ENCODE measurements around the gene KCTD16. TPM values are rescaled to one million over a fixed set of nuclear protein-coding genes. Genes with fewer than 3 reads are reported as not detected.

KCTD16 gene
- total RNA-seq, 1 donor from 2014 or later = 24.3 TPM

DNA sequence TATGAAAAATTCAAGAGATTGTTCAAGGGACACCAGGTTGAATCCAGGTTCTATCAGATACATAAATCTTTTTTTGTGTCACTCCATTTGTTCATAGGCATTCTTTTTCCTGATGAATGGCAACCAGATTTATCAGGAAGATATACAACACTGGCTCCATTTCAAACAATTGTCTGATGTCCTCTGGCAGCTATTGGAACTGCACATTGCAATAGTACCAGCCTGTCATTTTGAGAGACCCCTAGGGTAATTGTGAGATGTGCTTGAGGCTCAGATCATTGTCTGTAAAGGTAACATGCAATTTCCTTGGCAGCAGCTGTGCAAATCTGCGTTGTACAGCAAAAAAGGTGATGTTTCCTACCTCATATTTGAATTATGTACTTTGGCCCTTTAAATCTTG lies 25.9 kb downstream of the KCTD16 start:
- H3K4me1 Mint-ChIP-seq (ENCODE audit: low read depth) = peaks cover 9% of the 10 kb centered on the region
- no peaks in the 10 kb centered on the region for H3K9me3 Mint-ChIP-seq (ENCODE audit: low read depth)
- no peaks in the 10 kb centered on the region for H3K36me3 Mint-ChIP-seq (ENCODE audit: insufficient read depth)
- H3K27ac Mint-ChIP-seq = no peak overlapping the region
- no peak for DNase-seq (ENCODE audit: low spot score, unreplicated experiment)
- no peak overlapping the region for H3K4me3 Mint-ChIP-seq (ENCODE audit: low read depth)
- no peaks in the 10 kb centered on the region for H3K27me3 Mint-ChIP-seq
- TF ChIP-seq, protein P1, sequence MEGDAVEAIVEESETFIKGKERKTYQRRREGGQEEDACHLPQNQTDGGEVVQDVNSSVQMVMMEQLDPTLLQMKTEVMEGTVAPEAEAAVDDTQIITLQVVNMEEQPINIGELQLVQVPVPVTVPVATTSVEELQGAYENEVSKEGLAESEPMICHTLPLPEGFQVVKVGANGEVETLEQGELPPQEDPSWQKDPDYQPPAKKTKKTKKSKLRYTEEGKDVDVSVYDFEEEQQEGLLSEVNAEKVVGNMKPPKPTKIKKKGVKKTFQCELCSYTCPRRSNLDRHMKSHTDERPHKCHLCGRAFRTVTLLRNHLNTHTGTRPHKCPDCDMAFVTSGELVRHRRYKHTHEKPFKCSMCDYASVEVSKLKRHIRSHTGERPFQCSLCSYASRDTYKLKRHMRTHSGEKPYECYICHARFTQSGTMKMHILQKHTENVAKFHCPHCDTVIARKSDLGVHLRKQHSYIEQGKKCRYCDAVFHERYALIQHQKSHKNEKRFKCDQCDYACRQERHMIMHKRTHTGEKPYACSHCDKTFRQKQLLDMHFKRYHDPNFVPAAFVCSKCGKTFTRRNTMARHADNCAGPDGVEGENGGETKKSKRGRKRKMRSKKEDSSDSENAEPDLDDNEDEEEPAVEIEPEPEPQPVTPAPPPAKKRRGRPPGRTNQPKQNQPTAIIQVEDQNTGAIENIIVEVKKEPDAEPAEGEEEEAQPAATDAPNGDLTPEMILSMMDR (IDR thresholded peaks at IDR 0.05; ENCODE audit: unreplicated experiment) = peak; percentile 17

DNA sequence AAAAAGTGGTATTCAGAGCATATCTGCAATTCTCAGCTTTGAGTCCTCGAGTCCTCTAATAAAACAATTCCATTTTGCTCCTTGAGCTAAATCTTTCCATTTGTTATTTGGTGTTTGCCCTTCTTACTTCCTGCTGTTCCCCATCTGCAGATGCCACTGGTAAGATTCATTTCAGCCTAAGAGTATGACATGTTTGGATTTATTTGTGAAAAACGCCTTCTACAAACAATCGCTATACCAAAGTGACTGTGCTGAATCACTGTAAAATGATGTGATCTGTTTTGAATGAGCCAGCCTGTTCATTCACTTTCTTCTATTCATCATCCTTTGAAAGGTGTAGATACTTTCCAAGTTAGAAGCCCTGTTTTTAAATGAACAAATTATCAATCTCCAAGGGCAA lies 27.7 kb downstream of the KCTD16 start:
- Mint-ChIP-seq H3K9me3 (ENCODE audit: low read depth) (no peaks in the 10 kb centered on the region), H3K36me3 (ENCODE audit: insufficient read depth) (no peaks in the 10 kb centered on the region), H3K4me3 (ENCODE audit: low read depth) (no peak overlapping the region), H3K4me1 (ENCODE audit: low read depth) (peaks cover 9% of the 10 kb centered on the region), H3K27ac (no peak overlapping the region), H3K27me3 (peaks cover 8% of the 10 kb centered on the region)
- no peak for DNase-seq (ENCODE audit: low spot score, unreplicated experiment)
- TF ChIP-seq, protein P1 (IDR thresholded peaks at IDR 0.05; ENCODE audit: unreplicated experiment) = no peak

DNA sequence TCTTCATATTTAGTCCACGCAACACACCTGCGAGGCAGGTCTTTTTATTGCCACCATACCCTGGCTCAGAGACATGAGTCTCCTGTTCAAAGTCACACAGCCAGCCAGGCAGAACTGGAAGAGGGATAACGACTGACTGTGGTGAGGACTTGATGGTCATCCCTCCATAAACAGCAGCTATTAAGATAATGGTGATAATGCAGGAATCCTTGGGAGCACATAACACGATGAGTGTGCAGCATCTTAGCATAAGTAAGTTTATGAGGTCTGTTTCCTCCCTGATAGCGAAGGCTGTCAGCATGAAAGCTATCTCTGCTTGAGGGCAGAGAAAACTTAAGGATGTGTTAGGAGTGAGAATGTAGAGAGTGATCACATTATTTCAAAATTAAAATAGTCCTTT lies 30.9 kb downstream of the KCTD16 start:
- no peak overlapping the region for H3K4me3 Mint-ChIP-seq (ENCODE audit: low read depth)
- H3K4me1 Mint-ChIP-seq (ENCODE audit: low read depth) = peaks cover 27% of the 10 kb centered on the region
- H3K36me3 Mint-ChIP-seq (ENCODE audit: insufficient read depth) = no peaks in the 10 kb centered on the region
- H3K27me3 Mint-ChIP-seq = peaks cover 12% of the 10 kb centered on the region
- no peaks in the 10 kb centered on the region for H3K9me3 Mint-ChIP-seq (ENCODE audit: low read depth)
- TF ChIP-seq, protein P1 (IDR thresholded peaks at IDR 0.05; ENCODE audit: unreplicated experiment) = no peak
- H3K27ac Mint-ChIP-seq = no peak overlapping the region
- no peak for DNase-seq (ENCODE audit: low spot score, unreplicated experiment)

DNA sequence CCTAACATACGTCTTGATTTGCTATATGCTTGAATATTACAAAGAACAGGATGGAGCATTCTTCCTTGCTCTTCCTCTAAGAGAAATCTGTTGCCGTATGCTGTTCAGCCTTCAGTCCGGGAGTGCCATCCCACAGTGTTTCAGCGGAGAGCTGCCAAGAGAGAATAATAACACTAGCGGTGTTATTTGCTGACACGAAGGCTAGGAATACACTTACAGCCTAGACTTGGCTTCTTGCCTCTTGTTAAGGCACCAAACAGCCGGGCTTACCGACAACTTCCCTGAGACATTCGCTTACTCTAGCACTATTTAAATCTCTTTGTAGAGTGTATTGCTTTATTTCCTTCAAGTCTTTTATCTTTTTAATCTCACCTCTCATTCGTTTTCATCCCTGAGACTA lies 31.4 kb downstream of the KCTD16 start:
- peaks cover 12% of the 10 kb centered on the region for H3K27me3 Mint-ChIP-seq
- H3K4me1 Mint-ChIP-seq (ENCODE audit: low read depth) = peaks cover 28% of the 10 kb centered on the region
- no peak overlapping the region for H3K27ac Mint-ChIP-seq
- TF ChIP-seq, protein P1 (IDR thresholded peaks at IDR 0.05; ENCODE audit: unreplicated experiment) = no peak
- DNase-seq (ENCODE audit: low spot score, unreplicated experiment) = no peak
- no peaks in the 10 kb centered on the region for H3K36me3 Mint-ChIP-seq (ENCODE audit: insufficient read depth)
- H3K9me3 Mint-ChIP-seq (ENCODE audit: low read depth) = no peaks in the 10 kb centered on the region
- H3K4me3 Mint-ChIP-seq (ENCODE audit: low read depth) = no peak overlapping the region

DNA sequence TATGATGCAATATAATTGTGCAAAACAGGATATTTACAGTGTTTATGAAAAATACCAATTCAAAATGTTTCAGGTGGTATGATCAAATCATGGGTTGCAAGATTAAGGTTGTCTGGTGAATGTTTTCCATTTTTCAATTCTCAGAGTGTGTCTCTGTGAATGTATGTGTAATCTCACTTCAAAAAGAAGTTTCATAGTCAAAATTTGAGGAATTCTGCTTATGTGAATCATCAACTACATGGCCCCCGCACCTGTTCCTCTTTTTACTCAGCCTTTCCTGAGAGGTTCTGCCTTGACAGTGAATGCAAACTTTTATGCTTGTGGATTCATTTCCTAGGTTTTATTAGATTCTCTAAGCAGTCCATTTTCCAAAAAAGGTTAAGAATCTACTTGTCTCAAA lies 32.1 kb downstream of the KCTD16 start:
- H3K27me3 Mint-ChIP-seq = peaks cover 12% of the 10 kb centered on the region
- H3K4me1 Mint-ChIP-seq (ENCODE audit: low read depth) = peaks cover 33% of the 10 kb centered on the region
- H3K36me3 Mint-ChIP-seq (ENCODE audit: insufficient read depth) = no peaks in the 10 kb centered on the region

More for the DNA sequence above, 32.1 kb downstream of the KCTD16 start:
- DNase-seq (ENCODE audit: low spot score, unreplicated experiment) = no peak
- H3K4me3 Mint-ChIP-seq (ENCODE audit: low read depth) = no peak overlapping the region
- TF ChIP-seq, protein P1 (IDR thresholded peaks at IDR 0.05; ENCODE audit: unreplicated experiment) = no peak
- no peaks in the 10 kb centered on the region for H3K9me3 Mint-ChIP-seq (ENCODE audit: low read depth)
- H3K27ac Mint-ChIP-seq = no peak overlapping the region

Data from progenitor cell of endocrine pancreas (in vitro differentiated cells).